Myocyte (in vitro differentiated cells): ENCODE measurements around the gene ZNF774. TPM values are rescaled to one million over a fixed set of nuclear protein-coding genes. Genes with fewer than 3 reads are reported as not detected.

Experiments
- total RNA-seq: library from RNA; depleted of rRNA; stranded (reverse); fragments of >200 nt; gene quantifications from 2 replicates; pipeline ENCODE4 v1.2.3, GENCODE V29; 2014

ZNF774 gene
- total RNA-seq, 1 donor from 2014 or later = 3.4 TPM

Other genes with a start within 250 kb of the ZNF774 start
- gene IDH2, start 249.8 kb upstream of the ZNF774 start, total RNA-seq = 222 and 295 TPM in 2 replicates
- 1.8 and 3.5 TPM in 2 replicates for gene SEMA4B, start 151.0 kb upstream of the ZNF774 start, total RNA-seq
- gene CIB1, start 118.3 kb upstream of the ZNF774 start, total RNA-seq = 9.2 and 17.7 TPM in 2 replicates
- 5.2 and 11.2 TPM in 2 replicates for gene GDPGP1, start 118.1 kb upstream of the ZNF774 start, total RNA-seq
- 0.08 TPM in 1 of 2 replicates, not detected in the other for gene TTLL13, start 102.7 kb upstream of the ZNF774 start, total RNA-seq
- gene NGRN, start 86.6 kb upstream of the ZNF774 start, total RNA-seq = 153 and 189 TPM in 2 replicates
- 66.3 and 95.9 TPM in 2 replicates for gene IQGAP1, start 36.0 kb downstream of the ZNF774 start, total RNA-seq
- gene CRTC3, start 177.6 kb downstream of the ZNF774 start, total RNA-seq = 17.6 and 19.1 TPM in 2 replicates